Activated T-cell treated with anti-CD3 and anti-CD28 coated beads, Interleukin-2, amount 50 U/mL, for 48 hours (primary cell): Measurements from ENCODE around the gene CGB7.
"Not testable (repeated sequence)": the region's sequence is repeated elsewhere in the genome, so short reads cannot be mapped to it uniquely, and the experiment has no call there.

Source experiments
- DNase-seq, 2 experiments: peaks; one replicate each; pipeline ENCODE4 v3.0.0-alpha.2; 2020

Gene CGB7

DNA sequence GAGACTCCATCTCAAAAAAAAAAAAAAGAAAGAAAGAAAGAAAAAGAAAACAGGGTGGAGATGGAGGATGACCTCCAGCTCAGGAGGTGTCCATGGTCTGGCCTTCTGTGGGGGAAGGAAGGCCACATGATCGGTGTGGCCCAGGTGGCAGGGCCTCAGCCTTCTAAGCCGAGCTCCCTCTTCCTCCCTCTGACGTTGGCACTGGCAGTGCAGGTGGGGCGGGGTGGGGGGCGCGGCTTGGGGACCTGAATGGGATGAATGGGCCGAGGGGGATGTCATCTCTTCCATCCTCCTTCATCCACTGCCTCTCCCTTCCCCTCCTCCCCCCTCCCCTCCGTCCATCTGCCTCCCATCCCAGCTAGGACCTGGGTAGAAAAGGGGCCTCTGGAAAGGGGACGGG lies 17.8 kb downstream of the CGB7 start:
- not testable (repeated sequence) for DNase-seq

DNA sequence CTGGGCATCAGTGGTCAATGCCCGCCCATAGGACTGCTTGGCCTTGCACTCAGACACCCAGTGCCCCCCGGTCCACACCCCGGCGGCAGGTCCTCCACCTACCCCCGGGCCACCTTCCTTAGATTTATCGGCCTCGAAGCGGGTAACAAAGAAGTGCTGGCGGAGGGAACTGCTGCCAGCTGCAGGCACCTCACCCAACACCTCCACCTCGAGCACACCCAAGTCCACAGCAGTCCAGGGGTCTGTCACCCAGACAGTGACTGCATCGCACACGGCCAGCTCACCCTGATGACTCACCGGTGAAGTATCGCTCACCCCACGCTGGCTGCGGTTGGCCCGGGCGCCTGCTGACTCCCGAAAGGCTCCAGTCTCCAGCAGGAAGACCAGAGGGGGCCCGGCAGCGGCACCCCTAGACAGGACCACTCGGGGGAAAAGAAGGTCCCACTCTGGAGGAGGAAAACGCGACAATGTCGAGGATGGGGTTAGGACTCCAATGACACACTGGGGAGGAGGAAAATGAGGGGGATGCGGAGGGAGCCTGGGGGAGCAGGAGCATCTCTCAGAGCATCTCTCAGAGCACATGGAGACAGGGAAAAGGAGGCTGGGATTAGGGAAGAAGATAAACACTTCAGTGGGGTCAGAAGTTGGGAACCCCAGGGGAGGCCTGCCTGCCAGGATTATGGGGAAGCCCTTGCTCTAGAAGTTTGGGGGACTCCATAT lies 18.8 kb downstream of the CGB7 start:
- DNase-seq: not testable (repeated sequence)

DNA sequence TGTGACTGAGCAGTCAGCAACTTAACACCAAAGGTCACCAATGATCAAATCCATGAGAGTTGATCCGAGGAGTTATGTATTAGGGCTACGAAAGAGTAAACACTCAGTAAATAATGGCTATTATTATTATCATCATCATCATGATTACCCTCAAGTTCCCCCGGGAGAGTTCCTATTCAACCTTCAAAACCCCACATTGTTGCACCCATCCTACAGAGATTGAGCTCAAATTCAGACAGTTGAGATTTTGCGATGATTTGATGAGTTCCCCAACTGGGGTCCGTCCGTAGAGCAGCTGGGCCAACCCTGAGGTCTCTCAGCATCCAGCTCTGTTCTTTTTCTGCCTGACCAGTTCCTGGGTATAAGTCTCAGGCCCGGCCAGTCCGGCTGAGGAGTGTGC lies 19.4 kb downstream of the CGB7 start:
- DNase-seq: not testable (repeated sequence)

DNA sequence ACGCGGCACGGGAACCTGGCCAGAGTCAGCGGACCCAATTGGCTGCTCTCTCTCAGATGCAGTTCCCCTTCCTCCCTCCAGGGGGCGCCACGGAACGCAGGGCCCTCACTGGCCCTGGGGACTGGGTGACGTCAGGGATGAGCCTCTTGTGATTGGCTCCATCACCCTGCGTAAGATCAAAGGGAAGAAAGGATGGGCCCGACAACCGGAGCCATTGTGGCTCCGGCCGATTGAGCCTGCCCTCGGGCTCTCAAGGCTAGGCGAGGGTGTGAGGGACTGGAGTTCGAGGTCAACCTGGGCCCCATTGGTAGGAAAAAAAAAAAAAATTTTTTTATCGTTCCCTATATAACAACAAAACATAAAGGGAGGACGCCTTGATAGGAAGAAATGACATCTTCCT lies 20.7 kb downstream of the CGB7 start, which contains the start of gene CGB1:
TSS of gene CGB1 (minus strand) at position 81 of the 400 bp plus-strand sequence. CDS start 184 bp downstream, outside the sequence.
- DNase-seq: peak; percentile 83 to 84

DNA sequence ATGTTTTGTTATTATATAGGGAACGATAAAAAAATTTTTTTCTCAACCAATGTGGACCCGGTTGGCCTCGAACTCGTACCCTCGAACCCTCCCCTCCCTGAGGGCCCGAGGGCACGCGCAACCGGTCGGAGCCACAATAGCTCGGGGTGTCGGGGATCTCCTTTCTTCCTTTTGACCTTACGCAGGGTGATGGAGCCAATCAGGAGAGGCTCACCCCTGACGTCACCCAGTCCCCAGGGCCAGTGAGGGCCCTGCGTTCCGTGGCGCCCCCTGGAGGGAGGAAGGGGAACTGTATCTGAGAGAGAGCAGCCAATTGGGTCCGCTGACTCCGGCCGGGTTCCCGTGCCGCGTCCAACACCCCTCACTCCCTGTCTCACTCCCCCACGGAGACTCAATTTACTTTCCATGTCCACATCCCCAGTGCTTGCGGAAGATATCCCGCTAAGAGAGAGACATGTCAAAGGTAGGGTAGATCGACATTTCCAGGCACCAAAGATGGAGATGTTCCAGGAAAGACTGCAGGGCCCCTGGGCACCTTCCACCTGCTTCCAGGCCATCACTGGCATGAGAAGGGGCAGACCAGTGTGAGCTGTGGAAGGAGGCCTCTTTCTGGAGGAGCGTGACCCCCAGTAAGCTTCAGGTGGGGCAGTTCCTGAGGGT lies 25.8 kb downstream of the CGB7 start, which contains the start of gene CGB2:
TSS of gene CGB2 (plus strand) at position 249 of the 660 bp plus-strand sequence. CDS start at position 455, 206 bp downstream.
- peak; percentile 94 to 96 for DNase-seq

DNA sequence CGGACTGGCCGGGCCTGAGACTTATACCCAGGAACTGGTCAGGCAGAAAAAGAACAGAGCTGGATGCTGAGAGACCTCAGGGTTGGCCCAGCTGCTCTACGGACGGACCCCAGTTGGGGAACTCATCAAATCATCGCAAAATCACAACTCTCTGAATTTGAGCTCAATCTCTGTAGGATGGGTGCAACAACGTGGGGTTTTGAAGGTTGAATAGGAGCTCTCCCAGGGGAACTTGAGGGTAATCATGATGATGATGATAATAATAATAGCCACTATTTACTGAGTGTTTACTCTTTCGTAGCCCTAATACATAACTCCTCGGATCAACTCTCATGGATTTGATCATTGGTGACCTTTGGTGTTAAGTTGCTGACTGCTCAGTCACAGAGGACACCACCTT lies 27.2 kb downstream of the CGB7 start:
- DNase-seq: not testable (repeated sequence)

DNA sequence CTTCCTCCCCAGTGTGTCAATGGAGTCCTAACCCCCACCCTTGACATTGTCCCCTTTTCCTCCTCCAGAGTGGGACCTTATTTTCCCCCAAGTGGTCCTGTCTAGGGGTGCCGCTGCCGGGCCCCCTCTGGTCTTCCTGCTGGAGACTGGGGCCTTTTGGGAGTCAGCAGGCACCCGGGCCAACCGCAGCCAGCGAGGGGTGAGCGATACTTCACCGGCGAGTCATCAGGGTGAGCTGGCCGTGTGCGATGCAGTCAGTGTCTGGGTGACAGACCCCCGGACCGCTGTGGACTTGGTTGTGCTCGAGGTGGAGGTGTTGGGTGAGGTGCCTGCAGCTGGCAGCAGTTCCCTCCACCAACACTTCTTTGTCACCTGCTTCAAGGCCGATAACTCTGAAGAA lies 27.8 kb downstream of the CGB7 start:
- not testable (repeated sequence) for DNase-seq

GRCh38 chr19:49028686-49029085 lies 28.9 kb downstream of the CGB7 start:
- DNase-seq: not testable (repeated sequence)

GRCh38 chr19:49025599-49025998 lies 31.9 kb downstream of the CGB7 start:
- not testable (repeated sequence) for DNase-seq

DNA sequence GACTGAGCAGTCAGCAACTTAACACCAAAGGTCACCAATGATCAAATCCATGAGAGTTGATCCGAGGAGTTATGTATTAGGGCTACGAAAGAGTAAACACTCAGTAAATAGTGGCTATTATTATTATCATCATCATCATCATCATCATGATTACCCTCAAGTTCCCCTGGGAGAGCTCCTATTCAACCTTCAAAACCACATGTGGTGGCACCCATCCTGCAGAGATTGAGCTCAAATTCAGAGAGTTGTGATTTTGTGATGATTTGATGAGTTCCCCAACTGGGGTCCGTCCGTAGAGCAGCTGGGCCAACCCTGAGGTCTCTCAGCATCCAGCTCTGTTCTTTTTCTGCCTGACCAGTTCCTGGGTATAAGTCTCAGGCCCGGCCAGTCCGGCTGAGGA lies 32.5 kb downstream of the CGB7 start:
- not testable (repeated sequence) for DNase-seq

- DNase-seq: not testable (repeated sequence)
Measured at GRCh38 chr19:49024233-49024632, 33.3 kb downstream of the CGB7 start, which contains the start of gene CGB3. Gene CGB3 (minus strand): TSS chr19:49024333. CDS start chr19:49023971, 362 bp downstream.

GRCh38 chr19:49022116-49022515 lies 35.4 kb downstream of the CGB7 start:
- no peak for DNase-seq

GRCh38 chr19:49020931-49021895 lies 36.3 kb downstream of the CGB7 start:
- DNase-seq: no peak

DNA sequence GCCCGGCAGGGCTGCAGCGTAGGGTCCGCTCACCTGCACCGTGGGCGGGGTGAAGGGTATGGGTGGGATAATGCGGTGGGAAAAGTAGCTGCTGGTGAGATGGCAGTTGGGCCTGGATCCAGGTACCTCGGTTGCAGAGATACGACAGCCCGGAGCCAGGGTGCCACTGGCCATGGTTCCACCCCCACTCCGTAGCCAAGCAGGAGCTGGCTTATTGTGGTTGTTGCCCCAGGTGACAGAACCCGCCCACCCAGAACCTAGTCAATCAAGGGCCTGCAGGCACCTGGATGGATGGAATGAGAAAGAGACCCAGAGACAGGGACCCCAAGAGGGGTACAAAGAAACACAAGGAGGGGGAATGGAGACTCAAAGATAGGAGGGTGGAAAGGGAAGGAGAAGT lies 37.2 kb downstream of the CGB7 start:
- DNase-seq: no peak

DNA sequence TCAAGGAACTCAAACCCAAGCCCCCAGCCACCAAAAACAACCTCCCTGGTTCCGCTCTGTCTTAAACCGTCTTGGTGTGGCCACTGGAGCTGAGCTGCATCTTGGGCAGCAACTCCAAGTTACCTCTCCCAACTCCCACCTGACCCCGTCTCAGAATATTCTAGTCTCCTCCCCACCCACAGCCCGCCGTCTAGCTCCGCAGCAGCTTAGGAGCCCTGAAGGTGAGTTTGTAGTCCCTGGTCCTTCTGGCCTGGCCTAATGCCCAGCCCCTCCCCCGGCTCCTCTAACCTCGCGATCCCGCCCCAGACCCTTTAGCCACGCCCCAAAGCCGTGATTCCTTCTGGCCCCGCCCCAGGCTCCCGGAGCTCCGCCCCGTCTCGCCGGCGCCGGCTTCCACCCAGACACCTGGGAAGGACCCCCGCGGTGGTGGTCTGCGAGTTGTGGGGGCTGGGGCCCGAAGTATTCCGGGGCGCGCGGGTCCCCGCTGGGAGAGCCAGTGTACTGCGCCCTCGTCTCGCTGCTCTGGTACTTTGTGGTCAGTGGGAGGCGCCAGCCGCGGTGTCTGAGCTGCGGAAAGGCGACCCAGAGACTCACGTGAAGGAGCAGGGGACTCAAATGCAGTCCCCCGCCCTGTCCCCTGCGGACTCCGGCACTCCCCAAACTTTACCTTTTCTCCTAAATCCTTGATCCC lies 38.2 kb downstream of the CGB7 start:
- DNase-seq: peak; percentile 83 to 84

- peak; percentile 41 to 43 for DNase-seq
Measured at GRCh38 chr19:49018388-49019241, 38.9 kb downstream of the CGB7 start.

DNA sequence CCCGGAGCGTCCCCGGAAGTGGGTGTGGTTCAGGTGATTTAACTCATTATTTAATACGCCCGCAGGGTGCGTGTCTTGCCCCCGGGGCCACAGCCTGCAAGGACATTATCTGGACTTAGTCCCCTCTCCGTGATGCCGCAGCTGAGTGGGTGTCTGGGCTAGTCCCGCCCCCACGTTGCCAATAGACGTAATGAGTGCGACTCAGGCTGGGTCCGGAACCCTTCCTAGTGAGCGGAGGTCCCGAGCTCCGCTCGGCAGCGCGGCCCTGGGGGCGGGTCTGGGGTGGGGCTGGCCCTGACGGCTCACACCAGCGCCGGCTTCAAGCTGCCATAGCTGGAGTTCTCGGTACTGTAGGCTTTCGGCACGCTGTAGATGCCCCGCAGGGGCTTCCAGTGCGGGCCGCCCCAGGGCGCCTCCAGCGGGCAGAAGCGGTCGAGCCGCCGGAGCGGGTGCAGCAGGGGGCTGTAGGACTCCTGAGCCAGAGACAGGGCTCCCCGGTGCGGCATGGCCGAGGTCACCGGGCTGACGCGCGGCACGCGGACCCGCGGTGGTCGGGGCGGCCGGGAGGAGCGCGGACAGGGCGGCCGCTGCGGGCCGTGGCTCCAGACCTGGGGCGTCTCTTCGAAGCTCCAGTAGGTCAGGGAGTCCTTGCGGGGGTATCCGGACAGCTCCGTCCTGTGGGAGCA lies 39.7 kb downstream of the CGB7 start:
- DNase-seq: peak; percentile 75 to 81

DNA sequence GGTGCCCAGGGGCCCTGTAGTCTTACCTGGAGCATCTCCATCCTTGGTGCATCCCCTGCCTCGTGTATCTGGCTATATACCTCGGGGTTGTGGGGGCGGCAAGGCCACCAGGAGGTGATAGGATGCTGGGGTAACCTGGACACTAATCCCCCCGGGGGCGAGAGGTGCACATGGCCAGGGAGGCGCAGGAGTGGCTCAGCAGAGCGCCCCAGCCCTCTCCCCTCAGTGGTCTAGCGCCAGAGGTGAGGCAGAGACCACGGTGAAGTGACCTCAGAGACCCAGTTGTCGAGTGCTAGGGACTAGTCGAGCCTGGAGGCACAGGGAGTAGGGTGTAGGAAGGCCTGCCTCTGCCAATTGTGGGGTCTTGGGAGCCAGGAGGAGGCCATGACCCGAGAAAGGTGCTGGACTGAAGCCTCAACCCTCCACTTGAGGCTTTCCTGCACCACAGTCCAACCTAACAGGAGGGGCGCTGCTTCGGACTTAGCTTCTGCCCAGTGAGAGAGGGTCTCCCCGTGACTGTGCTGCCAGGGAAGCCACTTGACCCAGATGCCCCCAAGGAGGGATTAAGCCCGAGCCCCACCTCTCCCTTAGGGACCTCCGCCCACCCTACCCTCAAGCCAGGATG lies 40.4 kb downstream of the CGB7 start, which contains the start of gene LHB:
TSS of gene LHB (minus strand) at position 51 of the 625 bp plus-strand sequence. CDS start at position 41, 10 bp downstream.
- no peak for DNase-seq

DNA sequence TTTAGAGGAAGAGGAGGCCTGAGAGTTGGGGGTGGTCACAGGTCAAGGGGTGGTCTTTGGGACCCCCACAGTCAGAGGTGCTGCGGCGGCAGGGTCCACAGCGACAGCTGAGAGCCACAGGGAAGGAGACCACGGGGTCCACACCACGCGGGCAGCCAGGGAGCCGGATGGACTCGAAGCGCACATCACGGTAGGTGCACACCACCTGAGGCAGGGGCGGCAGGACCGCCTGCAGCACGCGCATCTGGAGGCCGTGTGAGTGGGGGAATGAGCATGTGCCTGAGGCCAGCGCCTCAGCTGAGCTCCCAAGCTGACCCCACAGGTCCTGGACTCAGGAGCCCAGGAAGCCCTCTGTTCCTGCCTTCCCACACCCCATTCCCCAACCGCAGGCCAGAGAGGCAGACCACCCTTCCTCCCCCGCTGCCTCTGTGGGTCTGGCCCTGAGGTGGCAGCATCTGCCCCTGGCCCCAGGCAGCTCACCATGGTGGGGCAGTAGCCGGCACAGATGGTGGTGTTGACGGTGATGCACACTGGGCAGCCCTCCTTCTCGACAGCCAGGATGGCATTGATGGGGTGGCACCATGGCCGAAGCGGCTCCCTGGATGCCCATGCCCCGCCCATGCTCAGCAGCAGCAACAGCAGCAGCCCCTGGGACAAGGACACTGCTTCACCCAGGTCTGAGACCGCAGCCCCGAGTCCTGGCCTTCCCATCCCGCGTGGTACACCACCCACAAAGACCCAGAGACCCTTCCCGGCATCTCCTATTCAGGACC lies 41.3 kb downstream of the CGB7 start:
- no peak for DNase-seq
